GM06990 (cell line): Measurements from ENCODE around the gene CRTC1.

Experiments
- DNase-seq: peaks from one replicate; pipeline ENCODE4 v3.0.0-alpha.2; 2011; ENCODE audit not compliant: insufficient read length; ENCODE audit errors: extremely low read depth
- H3K27me3 ChIP-seq: replicated peaks from 2 replicates; pipeline ENCODE4 v1.6.0; 2011; ENCODE audit warnings: low read length; ENCODE audit not compliant: control insufficient read depth, insufficient read depth
- H3K36me3 ChIP-seq: 2 replicates; pipeline ENCODE4 v1.5.1; 2011; ENCODE audit warnings: low read length; ENCODE audit not compliant: control insufficient read depth, insufficient read depth
- H3K4me3 ChIP-seq: replicated peaks from 2 replicates; pipeline ENCODE4 v1.5.1; 2011; ENCODE audit warnings: low read depth, mild to moderate bottlenecking, control low read depth, low read length
- TF ChIP-seq, protein P1 (sequence below): IDR thresholded peaks from 2 replicates; pipeline ENCODE4 v1.5.1; 2011; ENCODE audit warnings: low read length, control low read depth, mild to moderate bottlenecking, inconsistent platforms; ENCODE audit not compliant: insufficient read depth, poor library complexity, severe bottlenecking

CRTC1 gene

DNA sequence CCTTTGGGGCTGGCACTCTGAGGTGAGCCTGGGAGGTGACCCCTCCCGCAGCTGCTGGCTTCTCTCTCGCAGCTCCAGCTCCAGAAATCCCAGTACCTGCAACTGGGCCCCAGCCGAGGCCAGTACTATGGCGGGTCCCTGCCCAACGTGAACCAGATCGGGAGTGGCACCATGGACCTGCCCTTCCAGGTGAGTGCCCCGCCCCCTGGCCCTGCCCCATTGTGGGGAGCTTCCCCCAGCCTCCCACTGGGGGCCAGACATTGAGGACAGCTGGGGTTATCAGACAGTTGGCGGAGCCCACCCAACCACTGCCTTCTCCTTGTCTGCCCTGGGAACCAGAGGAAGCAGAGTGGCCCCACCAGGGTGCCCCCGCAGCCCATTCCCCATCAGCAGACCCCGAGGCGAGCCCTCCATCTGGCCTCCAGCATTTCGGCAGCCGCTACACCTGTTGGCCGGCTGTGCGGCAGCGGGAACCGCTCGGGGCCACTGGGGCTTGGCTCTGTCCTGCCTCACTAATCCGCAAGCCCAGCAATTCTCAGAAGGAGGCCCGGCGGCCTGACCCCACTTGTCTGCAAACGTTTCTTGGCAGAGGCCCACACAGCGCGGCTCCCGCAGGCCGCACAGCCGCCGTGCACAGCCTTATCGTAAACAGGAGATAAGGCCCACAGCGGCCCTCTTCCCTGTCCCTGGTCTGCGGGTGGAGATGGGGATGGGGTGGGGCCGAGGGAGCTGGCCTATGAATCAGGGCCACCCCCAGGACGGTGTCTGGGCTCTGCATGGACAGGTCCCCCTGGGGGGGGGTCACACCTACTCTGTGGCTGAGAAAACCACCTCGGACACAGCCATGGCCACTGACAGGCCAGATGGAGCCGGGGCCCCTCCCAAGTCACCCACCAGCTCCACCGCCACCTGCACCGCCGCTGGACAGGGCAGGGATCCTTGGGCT, 59.6 kb downstream of the CRTC1 start:
- H3K36me3 ChIP-seq = no peaks in the 10 kb centered on the region
- TF ChIP-seq, protein P1, sequence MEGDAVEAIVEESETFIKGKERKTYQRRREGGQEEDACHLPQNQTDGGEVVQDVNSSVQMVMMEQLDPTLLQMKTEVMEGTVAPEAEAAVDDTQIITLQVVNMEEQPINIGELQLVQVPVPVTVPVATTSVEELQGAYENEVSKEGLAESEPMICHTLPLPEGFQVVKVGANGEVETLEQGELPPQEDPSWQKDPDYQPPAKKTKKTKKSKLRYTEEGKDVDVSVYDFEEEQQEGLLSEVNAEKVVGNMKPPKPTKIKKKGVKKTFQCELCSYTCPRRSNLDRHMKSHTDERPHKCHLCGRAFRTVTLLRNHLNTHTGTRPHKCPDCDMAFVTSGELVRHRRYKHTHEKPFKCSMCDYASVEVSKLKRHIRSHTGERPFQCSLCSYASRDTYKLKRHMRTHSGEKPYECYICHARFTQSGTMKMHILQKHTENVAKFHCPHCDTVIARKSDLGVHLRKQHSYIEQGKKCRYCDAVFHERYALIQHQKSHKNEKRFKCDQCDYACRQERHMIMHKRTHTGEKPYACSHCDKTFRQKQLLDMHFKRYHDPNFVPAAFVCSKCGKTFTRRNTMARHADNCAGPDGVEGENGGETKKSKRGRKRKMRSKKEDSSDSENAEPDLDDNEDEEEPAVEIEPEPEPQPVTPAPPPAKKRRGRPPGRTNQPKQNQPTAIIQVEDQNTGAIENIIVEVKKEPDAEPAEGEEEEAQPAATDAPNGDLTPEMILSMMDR = no peak
- no peak overlapping the region for H3K4me3 ChIP-seq
- no peaks in the 10 kb centered on the region for H3K27me3 ChIP-seq
- no peak for DNase-seq

DNA sequence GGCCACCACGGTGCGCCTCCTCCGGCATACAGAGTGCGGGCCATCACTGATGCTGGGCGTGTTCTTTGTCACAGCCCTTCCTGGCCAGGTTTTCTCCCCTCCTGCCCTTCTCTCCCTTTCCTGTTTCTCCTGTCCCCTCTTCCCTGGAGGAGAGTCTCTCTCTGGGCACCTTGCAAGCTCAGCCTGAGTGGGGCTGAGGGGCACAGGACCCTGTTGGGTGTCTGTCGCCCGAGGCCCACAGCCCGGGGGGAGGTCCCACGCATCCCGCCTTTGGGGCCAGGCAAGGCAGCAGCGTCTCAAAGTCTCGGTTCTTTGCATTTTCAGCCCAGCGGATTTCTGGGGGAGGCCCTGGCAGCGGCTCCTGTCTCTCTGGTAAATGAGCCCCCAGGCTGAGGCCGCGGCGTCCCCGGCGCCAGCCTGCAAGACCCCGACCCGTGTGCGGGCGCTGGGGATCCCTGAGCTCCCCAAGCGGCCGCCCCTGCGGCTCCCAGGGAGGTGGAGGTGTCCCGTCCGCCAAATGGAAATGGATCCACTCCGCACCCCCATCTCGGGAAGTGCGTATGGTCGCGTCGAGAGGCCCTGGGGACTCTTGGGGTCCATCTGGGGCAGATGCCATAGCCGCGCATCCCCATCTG, 60.4 kb downstream of the CRTC1 start:
- TF ChIP-seq, protein P1 = no peak
- DNase-seq = no peak
- Histone ChIP-seq H3K4me3 (no peak overlapping the region), H3K36me3 (no peaks in the 10 kb centered on the region), H3K27me3 (no peaks in the 10 kb centered on the region)

DNA sequence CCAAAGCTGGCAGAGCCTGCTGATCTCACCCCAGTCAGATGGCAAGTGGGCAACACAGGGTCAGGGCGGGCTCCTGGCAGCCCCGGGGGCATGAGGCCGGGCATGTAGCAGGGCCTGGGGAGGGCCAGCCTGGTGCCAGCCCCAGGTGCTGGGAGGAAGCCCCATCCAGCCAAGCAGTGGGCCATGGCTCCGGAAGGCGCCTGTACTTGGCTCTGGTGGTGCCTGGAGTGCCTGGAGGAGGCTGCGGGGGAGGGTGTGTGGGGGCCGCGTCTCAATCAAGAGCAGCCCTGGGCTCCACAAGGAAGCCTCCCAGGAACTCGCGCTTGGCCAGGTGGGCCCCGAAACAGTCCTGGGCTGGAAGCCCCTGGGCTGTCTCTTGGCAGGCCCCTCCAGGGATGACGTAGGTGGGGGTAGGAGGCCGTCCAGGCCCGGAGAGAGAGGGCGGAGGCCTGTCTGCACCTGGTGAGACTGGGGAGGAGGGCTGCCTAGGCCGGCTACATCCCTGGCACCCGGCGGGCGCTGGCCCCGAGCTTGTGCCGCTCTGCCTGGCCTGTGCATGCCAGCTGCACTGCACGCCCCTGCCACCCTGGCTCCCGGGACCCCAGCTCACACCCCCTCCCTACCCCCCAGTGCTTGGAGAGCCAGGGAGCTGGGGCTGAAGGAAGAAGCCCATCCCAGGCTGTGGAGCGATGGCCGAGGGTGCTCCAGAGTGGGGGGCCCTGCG, 61.7 kb downstream of the CRTC1 start:
- TF ChIP-seq, protein P1 = no peak
- Histone ChIP-seq H3K36me3 (no peaks in the 10 kb centered on the region), H3K4me3 (no peak overlapping the region), H3K27me3 (no peaks in the 10 kb centered on the region)
- DNase-seq = no peak

DNA sequence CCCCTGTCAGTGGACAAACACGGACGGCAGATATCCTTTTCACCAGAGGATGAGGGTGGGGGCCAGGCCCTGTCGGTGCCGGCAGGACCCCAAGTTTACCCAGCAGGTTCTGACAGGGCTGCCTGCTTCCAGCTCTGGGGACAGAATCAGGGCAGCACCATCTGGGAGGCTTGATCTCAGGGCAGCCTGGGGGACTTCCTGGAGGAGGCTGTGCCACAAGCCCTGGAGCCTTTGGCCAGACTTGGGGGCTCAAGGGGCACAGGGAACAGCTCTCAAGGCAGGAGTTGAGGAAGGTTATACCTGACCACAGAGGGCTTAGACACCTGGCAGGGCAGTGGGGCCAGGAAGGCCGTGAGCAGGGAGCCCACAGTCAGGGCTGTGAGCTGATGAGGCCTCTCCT, 62.5 kb downstream of the CRTC1 start:
- TF ChIP-seq, protein P1 = no peak
- no peak overlapping the region for H3K4me3 ChIP-seq
- DNase-seq = no peak
- no peaks in the 10 kb centered on the region for H3K36me3 ChIP-seq
- H3K27me3 ChIP-seq = no peaks in the 10 kb centered on the region

DNA sequence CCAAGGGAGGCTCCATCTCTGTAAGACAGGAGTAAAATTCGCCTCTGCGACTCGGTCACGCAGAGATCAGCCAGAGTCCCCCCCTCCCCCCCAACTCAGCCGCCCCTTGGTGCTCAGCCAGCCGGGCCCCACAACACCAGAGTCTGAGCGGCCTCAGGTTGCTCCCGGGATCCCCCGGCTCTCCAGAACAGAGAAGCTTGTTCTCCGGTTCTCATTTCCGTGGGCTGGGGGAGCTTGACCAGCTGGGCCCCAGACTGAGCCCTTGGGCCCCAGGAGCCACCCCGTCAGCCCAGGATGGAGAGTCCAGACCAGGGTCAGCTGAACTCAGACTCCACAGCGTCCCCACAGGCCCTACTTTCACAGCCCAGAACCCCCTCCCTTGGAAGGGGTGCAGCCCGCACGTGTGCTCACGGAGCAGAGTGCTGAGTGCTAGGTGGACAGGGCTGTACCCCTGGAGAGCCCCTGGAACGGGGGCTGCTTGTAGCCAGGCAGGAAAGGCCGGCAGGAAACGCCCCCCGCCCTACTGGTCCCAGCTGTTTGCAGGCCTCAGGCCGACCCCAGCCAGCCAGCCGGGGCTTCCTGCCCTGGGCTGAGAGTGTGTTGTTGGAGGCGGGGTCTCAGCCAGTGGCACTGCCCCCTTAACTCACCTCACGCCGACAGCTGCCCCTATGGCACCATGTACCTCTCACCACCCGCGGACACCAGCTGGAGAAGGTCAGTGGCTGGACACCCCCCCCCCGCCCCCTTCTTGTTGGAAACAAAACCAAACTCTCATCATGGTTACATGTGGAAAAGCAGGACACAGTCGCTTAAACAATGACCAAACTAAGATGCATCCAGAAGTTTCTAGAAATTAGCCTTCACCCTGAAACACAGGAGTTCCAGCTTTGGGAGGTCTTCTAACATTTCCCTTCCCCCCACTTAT, 63.2 kb downstream of the CRTC1 start:
- Histone ChIP-seq H3K4me3 (no peak overlapping the region), H3K36me3 (no peaks in the 10 kb centered on the region), H3K27me3 (no peaks in the 10 kb centered on the region)
- DNase-seq = no peak
- TF ChIP-seq, protein P1 = no peak
